Fibroblast of peridontal ligament (primary cell): ENCODE data around the gene B4GALT6.
A peak's percentile ranks its signal among the peaks of the same experiment; 100 is the strongest.

Experiments
- DNase-seq: peaks from one replicate; pipeline ENCODE4 v3.0.0-alpha.2; 2010; ENCODE audit errors: extremely low read depth

Gene B4GALT6

GRCh38 chr18:31659576-31660177 is 24.7 kb downstream of the B4GALT6 start:
- DNase-seq: no peak

GRCh38 chr18:31658670-31659575 is 25.5 kb downstream of the B4GALT6 start:
- DNase-seq: peak; percentile 48

- no peak for DNase-seq
Measured at GRCh38 chr18:31657823-31658669, 26.3 kb downstream of the B4GALT6 start.

- DNase-seq: no peak
Measured at GRCh38 chr18:31656754-31657153, 27.6 kb downstream of the B4GALT6 start.

GRCh38 chr18:31655354-31655753 is 29.0 kb downstream of the B4GALT6 start:
- DNase-seq: no peak

- DNase-seq: no peak
Measured at GRCh38 chr18:31652877-31653276, 31.5 kb downstream of the B4GALT6 start.

- DNase-seq: no peak
Measured at GRCh38 chr18:31652357-31652756, 32.0 kb downstream of the B4GALT6 start.

GRCh38 chr18:31651369-31651768 is 33.0 kb downstream of the B4GALT6 start:
- DNase-seq: no peak

- DNase-seq: no peak
Measured at GRCh38 chr18:31649978-31650719, 34.2 kb downstream of the B4GALT6 start.

- DNase-seq: no peak
Measured at GRCh38 chr18:31649449-31649848, 34.9 kb downstream of the B4GALT6 start.

- no peak for DNase-seq
Measured at GRCh38 chr18:31648966-31649429, 35.4 kb downstream of the B4GALT6 start.

GRCh38 chr18:31648458-31648857 is 35.9 kb downstream of the B4GALT6 start:
- DNase-seq: no peak

- DNase-seq: no peak
Measured at GRCh38 chr18:31647127-31647753, 37.1 kb downstream of the B4GALT6 start.

GRCh38 chr18:31646332-31647126 is 37.9 kb downstream of the B4GALT6 start:
- no peak for DNase-seq

GRCh38 chr18:31645411-31645810 is 39.0 kb downstream of the B4GALT6 start:
- no peak for DNase-seq

- DNase-seq: peak; percentile 21
Measured at GRCh38 chr18:31643003-31643402, 41.4 kb downstream of the B4GALT6 start.

GRCh38 chr18:31637445-31637844 is 46.9 kb downstream of the B4GALT6 start:
- no peak for DNase-seq

GRCh38 chr18:31636387-31636786 is 48.0 kb downstream of the B4GALT6 start:
- DNase-seq: no peak

GRCh38 chr18:31634331-31634713 is 50.1 kb downstream of the B4GALT6 start:
- no peak for DNase-seq
